Activated T-cell treated with anti-CD3 and anti-CD28 coated beads, Interleukin-2, amount 50 U/mL, for 48 hours (primary cell): ENCODE results near the gene UCP3.

Experiments
- DNase-seq, 2 experiments: peaks; one replicate each; pipeline ENCODE4 v3.0.0-alpha.2; 2020

Gene UCP3, protein sequence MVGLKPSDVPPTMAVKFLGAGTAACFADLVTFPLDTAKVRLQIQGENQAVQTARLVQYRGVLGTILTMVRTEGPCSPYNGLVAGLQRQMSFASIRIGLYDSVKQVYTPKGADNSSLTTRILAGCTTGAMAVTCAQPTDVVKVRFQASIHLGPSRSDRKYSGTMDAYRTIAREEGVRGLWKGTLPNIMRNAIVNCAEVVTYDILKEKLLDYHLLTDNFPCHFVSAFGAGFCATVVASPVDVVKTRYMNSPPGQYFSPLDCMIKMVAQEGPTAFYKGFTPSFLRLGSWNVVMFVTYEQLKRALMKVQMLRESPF

DNA sequence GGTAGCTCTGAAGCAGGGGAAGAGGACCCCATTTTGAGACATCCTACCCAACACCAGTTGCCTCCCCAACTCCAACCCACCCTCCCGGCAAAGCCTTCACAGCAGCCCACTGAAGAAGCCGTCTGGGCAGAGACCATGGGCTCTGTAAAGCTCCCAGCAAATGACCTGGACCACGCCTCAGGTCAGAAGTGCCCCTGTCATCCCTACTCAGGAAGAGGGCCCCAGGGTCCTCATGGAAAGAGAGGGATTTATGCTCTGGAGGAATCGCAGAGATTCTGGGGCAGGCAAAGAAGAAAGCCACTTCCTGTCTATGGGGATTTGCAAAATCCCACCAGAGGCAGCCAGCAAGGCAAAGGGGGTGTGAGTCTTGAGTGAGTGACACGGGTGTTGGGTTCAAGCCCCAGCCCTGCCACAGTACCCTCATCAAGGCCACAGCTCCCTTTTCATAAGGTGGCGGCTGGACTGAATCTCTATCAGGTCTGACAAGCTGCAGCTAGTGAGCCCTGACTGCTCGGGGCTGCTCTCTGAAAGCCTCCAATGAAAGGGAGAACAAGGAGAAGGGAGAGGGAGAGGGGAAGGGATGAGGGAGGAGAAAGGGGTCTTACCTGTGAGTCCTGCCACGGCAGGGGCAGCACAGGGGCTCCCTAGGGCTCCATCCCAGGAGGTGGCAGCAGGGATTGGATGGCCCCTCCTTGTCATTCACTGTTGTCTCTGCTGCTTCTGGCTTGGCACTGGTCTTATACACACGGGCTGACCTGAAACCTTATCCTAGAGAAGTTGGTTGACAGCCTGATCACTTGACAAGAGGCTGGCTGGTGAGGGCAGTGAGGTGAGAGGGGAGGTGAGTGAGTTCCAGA, at the start of gene UCP3:
UCP3 (minus strand) TSS at position 713 of the 857 bp plus-strand sequence. CDS start 2,043 bp downstream, outside the sequence.
- DNase-seq, result peak in 1 of 2 experiments; percentile 26

DNA sequence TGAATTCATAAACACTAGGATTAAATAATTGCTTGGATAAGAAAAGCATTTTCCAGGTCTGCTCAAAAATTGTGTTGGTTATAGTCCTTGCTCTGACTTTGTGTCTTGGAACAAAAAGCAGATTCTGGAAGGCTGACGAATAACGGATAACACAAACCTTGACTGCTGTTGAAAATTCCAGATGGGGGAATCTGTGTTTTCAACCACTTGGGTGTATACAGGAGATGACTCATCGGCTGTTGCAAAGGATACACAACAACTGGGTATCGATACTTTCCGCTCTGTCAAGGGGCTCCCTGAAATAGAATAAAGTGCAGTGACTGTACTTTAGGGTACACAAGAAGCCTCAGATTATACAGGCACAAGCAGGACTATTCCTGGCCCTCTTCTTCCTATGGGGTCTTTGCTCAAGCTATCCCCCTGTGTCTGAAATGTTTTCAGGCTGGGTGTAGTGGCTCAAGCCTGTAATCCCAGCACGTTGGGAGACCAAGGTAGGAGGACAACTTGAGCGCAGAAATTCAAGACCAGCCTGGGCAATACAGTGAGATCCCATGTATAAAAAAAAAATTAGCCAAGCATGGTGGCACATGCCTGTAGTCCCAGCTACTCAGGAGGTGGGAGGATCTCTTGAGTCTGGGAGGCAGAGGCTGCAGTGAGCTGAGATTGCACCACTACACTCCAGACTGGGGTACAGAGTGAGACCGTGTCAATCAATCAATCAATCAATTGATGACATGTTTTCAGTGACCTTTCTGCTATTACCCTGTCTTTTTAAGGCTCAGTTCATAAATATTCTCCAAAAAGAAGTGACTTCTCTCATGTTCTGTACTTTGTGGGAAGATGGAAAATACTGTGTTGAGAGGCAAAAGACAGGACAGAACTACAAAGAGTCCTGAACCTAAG, 48.6 kb upstream of the UCP3 start:
- no peak for DNase-seq

DNA sequence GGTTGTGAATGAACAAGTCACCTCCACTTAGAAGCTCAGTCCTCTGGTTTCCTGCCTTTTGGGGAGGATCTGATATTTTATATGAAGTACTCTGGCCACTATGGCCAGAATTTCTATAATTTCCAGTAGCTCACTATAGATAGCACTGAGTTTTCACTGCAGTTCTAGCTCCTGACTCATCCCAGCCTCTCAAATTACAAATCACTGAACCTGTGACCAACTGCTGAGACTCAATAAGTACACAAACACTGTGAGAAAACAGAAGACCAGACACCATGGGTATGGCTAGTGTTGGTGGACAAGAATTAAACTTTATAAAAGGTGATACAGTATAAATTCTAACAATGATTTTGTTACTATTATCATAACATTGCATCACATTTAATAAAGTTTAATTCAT, 47.1 kb upstream of the UCP3 start:
- DNase-seq, result no peak

DNA sequence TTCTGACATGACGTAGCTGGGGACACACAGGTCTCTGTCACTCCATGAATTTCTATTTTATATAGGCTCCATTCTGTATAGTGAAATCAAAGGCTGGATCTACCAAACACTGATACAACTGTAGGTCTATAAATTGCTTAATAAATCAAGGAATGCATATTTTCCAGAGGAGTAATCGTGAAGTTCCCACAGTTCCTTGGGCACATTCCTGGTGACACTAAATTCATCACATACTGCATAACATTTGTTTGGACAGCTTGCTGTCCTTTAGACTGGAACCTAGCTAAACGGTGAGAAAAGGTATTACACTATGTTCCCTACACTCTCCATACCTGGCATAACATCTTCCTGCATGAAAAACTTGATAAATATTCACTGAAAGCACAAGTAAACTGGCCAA, 41.6 kb upstream of the UCP3 start:
- DNase-seq, result no peak

DNA sequence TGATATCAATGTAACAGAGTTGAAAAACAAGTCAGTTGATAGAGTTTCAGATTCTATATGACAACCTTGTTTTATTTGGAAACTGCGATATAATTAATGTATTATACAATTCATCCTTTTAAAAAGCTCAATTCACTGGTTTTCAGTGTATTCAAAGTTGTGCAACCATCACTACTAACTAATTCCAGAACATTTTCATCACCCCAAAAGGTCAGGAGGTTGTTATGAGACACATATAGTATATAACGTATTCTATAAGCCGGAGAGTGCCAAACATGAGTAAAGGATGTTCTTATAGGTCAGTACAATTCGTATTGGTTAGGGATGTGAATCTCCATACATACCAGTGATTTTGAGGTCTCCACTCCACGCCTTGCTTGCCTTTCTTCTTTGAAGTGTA, 40.1 kb upstream of the UCP3 start:
- no peak for DNase-seq

DNA sequence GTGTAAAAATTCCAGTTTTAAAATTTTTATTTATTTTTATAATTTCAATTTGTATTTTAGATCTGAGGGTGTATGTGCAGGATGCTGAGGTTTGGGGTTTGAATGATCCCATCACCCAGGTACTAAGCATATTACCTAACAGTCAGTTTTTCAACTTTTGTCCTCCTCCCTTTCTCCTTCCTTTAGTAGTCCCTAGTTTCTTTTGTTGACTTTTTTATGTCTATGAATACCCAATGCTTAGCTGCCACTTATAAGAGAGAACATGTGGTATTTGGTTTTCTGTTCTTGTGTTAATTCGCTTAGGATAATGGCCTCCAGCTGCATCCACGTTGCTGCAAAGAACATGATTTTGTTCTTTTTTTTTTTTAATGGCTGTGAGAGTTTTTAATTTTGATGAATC, 35.7 kb upstream of the UCP3 start:
- DNase-seq, result no peak

DNA sequence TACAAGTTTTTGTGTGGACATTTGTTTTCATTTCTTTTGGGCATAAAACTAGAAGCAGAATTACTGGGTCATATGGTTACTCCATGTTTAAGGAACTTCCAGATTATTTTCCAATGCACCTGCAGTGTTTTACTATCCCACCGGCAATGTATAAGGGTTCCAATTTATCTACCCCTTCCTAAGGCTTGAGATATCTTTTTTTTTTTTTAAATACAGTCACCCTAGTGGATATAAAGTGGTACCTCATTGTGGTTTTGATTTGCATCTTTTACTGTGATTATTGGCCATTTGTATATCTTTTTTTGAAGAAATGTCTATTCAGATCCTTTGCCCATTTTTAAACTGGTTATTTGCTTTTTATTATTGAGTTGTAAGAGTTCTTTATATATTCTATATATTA, 34.6 kb upstream of the UCP3 start:
- no peak for DNase-seq

DNA sequence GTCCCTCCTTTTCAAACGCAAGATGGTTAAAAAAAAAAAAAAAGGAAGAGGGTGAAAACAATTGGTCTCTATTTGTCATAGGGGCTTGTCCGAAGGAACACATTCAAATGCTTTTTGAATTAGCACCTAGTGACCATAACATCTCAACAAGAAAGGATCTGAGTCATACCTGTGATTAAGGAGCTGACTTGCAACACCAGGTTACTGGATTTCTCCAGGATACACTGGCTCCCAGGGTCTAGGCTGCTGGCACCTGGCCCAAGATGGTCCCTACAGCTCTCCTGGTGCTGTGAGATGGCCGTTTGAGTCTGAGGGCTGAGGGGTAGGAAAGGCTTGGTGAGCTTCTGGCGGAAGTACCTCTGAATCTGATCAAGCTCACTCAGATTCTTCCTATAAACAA, 28.4 kb upstream of the UCP3 start:
- DNase-seq, result no peak

DNA sequence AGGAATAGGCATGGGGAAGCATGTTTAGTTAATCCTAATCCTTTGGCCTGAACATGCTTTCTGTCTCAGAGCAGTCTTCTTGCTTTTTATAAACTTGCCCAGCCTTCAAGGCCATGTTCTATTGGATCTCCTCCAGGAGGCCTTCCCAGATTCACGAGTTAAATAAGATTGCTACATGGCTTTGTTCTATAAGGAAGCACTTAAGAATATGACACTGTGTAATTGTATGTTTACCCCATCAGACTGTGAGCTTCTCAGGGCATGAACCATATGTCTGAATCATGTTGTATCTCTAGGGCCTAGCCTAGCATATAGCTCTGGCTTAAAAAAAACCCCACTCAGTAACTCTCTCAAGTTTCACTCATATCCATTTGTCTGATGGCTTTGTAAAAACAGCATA, 26.4 kb upstream of the UCP3 start:
- no peak for DNase-seq

DNA sequence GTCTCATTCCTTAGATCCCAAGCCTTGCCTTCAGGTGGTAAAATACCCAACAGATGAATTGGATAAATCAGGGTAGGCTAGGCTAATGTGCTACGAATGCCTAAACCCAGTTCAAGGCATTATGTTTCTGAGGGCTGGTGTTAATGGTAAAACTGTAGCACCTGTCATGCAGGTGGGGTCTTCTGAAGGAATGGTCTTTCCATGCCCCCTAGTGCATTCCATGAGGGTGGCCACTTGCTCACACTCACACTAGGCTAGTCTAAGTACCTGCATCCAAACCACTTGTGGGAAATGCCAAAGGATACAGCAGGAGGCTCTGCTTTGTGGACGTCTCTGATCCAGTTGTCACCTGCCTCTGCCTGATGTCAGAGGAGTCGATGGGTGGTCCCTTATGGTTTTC, 24.2 kb upstream of the UCP3 start:
- no peak for DNase-seq

DNA sequence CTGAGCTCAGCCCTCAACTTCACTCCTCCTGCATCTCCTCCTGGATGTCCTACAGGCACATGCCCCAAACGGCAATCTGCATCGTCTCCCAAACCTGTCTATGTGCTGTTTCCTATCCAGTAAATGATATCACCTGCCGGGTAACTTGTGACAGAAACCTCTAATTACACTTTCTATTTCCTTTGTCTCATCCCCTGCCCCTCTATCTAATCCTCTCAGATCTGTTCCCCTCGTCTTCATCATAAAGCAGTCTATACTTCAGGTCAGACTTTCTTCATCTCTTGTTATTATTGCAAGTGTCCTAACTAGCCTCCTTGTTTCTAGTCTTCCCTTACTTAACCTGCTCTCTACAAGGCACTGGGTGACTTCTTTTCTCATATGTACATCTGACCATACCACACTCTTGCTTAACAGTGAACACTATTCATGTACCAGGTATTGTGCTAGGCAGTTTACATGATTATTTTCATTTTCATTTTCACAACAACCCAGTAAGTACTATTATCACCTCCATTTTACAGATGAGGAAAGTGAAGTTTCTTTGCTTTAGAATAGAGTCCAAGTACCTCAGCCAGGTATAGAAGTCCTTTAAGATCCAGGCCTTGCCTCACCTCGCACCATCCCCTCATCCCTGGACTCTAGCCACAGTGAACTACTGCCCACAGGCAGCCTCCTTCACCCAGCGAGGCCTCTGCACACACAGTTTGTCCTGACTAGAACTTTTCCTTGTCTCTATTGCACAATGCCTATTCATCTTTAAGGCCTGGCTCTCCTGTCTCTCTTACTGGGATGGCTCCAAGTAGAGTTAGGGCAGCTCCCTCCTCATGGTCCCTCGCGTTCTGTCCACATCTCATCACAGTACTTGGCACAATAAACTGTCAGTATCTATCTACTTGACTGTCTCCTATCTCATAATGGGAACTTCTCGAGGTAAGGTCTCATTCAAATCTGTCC, 22.1 kb upstream of the UCP3 start:
- DNase-seq, result no peak

DNA sequence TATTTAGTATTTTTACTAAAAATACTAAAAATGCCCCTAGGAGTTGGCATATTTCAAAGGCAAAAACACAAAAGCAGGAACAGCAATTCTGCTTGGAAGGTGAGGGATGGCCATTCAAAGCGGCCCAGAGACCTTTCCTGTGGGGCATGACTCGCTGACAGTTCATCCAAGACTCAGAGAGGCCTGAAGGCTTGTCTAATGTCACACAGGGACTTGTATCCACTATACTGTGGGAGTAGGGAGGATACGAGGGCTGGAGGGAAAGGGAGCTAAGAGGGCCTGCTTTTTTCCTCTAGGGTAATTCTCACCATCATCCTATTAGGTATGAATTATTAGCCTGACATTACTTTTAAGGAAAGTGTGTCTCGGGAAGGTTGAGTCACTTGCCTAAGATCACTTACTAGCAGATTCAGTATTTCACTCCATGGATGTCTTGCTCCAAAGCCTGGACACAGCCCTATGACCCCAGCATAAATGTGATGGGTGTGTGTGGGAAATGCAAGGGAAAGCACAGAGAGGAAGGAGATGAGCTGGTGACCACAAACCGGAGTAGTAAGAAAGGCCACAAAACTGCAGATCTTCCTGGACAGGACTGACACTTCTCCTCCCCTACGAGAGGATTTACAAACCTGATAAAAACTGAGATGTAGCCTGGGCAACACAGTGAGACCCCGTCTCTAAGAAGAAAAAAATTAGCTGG, 16.7 kb upstream of the UCP3 start:
- no peak for DNase-seq

DNA sequence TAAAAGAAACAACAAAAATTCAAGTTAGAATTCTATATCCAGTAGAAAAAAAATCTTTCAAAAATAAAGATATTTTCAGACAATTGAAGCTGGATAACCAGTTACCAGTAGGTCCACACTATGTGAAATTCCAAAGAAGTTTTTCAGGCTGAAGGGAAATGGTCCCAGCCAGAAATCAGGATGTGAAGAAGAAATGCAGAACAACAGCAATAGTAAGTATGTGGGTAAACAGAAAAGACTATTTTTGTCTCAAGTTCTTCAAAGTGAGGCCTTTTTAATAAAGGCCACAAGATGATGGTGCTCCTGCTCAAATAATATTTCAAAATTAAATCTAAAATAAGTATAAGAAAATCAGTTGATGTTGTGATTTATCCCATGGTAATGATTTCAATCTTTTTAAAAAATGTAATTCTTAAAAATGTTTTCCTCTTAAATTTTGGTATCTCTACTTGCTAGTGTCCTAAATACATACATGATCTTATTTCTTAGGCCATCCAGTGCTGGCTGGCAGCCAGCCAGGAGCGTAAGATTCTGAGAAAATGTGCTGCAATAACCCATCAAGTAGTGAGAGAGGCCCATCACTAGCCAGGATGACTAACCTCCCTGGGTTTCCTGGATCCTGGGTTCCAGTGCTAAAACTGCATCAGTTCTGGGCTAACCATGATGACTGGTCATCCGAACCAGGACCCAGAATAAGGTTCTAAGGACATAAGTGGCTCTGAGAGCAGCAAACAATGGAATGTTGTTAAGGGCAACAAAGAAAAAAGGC, 15.6 kb upstream of the UCP3 start:
- peak; percentile 79 to 81 for DNase-seq

DNA sequence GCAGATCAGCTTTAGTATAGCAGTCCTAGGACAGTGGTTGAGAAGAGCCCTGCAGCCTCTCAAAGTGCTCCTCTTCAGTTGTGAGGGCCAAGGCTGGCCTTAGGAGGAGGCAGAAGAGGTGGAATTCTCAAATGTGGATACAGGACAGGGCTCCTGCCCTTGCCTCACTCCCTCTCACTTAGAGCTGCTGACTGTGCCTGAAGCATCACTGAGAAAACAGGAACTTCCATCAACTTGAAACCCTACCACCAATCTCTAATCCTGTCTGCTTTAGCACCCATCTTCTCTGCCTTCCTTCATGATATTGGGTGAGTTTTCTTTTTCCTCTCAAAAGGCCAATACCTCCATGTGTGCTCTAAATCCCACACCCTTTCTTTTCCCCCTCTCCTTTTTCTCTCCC, 14.4 kb upstream of the UCP3 start:
- no peak for DNase-seq

DNA sequence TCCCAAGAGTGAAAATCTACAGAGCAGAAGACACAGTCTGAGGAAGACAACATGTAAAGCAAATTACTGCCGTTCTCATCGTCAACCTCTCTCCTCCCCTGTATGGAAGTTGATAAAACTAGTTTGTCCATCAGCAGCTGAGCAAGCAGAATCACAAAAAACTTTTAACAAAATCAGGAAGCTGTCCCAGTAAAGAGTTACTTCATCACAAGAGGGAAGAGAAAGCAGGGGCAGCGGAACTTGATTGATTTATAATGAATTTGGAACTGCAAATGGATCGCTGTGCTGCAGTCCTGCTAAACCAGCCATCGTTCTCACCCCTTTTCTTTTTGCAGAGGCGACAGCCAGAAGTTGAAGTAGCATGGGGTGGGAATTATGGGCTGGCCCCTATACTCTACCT, 13.7 kb upstream of the UCP3 start:
- no peak for DNase-seq

DNA sequence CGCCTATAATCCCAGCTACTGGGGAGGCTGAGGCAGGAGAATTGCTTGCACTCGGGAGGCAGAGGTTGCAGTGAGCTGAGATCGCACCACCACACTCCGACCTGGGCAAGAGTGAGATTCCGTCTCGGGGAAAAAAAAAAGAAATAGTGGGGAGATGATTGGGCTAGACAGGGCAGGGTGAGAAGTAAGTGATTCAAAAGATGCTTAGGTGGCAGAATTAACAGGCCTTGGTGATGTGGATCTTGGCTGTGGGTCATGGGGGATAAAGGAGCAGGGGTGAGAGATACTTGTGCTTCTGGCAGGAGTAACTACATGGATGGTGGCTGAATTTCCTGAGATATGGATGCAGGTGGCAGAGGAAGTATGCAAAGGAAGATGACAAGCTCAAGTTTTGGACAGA, 13.1 kb upstream of the UCP3 start:
- DNase-seq, result no peak

DNA sequence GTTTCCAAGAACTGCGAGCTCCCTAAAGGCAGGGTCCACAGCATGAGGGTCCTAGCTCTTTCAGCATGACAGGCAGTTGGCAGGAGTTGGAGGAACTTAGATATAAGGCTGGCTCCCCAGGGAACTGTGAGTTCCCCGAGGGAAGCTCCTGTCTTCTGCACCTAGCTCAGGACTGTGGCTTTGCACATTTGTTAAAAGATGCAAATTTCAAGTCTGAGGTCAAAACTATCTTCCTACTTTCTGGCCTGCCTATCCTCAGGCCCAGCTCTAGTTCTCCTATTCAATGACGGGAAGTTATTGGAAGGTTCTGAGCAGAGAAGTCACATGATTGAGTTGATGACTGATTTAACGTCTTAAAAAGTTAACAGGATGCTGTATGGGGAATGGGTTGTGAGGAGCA, 11.7 kb upstream of the UCP3 start:
- no peak for DNase-seq

DNA sequence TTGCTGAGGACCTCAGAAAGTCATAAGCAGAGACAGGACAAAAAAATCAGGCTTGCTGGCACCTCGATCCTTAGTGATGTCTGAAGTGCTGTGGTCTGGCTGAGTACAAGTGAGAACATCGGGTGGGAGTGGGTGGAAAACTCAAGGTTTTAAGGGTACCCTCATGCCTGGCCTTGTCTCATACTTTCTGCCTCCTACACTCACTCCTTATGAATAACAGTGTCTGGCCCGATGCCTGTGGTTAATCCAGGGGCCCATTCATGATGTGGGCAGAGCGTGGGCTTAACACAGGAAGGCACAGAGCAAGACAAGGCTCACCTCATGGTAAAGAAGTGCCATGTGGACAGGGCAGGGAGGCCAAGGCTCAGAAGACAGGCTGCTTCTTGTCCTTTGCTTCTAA, 11.0 kb upstream of the UCP3 start:
- peak; percentile 87 for DNase-seq

DNA sequence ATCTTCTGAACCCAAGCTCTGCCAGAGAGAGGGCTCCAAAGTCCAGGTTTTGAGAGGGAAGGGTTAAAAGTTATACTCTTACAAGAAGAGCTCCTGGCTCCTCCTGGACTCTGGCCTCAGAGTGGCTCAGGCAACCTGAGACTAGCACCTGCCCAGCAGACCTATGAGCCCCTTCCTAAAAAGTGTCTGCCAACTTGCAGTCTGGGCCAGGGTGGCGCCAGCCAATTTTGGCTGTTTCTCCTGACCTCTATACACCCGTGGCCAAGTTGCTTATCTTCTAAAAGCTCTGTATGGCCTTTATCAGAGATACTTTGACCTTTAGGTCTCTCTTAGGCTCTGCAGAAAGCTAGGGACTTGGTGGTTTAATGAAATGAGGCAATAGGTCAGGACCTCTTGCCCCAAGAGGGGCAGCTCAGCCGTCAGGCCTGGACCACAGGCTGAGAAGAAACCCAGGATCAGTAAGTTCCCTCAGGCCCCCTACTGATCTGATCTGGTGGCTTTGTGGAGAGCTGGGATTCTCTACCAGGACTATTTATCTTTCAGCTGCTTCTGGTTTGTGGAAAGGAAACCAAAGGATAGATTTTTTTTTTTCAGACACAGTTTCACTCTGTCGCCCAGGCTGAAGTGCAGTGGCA, 10.3 kb upstream of the UCP3 start:
- DNase-seq, result peak in 1 of 2 experiments; percentile 54

DNA sequence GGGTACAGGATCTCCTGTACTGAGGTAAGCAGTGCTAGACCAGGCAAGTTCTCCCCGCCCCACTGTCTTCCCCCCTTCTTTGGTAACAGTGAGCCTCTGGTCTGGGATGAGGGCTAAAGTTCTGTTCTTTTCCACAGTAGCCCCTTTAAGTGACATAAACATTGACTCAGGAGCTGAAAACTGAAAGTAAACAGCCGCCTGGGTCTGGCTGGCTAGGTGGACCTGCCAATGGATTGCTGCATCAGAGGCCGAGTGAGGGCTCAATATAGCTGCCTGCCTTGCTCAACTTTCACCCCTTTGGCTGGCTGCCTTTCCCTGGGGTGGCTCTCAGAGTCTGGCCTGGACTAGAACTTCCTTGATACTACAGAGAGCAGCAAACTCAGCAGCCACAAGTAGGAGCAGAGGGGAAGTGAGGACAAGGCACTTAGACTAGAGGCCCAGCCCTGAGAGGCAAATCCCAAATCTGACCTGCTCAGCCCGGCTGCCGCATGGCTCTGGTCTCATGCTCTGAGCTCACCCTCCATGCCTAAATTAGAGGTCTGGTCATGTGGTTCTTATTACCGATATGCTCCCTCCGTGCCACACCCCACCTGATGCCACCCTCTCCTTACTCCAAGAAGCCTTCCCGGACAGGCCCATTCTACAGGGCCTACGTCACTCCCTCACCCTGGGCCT, 9.6 kb upstream of the UCP3 start:
- no peak for DNase-seq
